GM13977 (cell line): Measurements from ENCODE around the gene PODXL2.

Experiments used
- DNase-seq: peaks from one replicate; pipeline ENCODE4 v3.0.0; 2012; ENCODE audit warnings: low spot score
- in situ Hi-C: fragments of 300-500 bp; cut with MboI; formaldehyde crosslinking; loops from one replicate; pipeline ENCODE4 v1.12.0; 2022; ENCODE audit warnings: low sequenced_read_pairs, low pct_unique_long_range_greater_than_20kb, mixed read lengths, inconsistent platforms; ENCODE audit not compliant: unreplicated experiment
- TF ChIP-seq, protein P1 (sequence below): IDR thresholded peaks from 2 replicates; pipeline ENCODE4 v1.5.1; 2012; ENCODE audit warnings: mild to moderate bottlenecking, control low read depth; ENCODE audit not compliant: insufficient read depth; ENCODE audit errors: extremely low read depth, missing control alignments

PODXL2 gene

DNA sequence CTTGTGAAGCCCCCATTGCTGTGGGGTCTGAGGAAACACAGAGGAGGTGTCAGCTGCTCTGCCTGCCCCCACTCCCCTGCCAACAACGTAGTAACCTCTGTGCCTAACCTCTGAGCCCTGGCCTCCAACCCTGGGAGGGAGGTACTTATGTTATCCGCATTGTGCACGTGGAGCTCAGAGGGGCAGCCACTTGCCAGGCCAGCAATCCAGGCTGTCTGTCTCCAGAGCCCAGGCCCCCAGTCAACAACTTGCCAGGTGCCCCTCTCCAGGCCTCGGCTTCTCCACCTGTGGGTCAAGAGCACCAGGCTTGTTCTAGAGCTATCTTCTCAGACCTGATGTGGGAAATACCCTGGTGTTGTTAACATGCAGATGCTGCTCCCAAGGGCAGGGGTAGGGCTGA, 41.1 kb upstream of the PODXL2 start:
- DNase-seq, result no peak
- TF ChIP-seq, protein P1, sequence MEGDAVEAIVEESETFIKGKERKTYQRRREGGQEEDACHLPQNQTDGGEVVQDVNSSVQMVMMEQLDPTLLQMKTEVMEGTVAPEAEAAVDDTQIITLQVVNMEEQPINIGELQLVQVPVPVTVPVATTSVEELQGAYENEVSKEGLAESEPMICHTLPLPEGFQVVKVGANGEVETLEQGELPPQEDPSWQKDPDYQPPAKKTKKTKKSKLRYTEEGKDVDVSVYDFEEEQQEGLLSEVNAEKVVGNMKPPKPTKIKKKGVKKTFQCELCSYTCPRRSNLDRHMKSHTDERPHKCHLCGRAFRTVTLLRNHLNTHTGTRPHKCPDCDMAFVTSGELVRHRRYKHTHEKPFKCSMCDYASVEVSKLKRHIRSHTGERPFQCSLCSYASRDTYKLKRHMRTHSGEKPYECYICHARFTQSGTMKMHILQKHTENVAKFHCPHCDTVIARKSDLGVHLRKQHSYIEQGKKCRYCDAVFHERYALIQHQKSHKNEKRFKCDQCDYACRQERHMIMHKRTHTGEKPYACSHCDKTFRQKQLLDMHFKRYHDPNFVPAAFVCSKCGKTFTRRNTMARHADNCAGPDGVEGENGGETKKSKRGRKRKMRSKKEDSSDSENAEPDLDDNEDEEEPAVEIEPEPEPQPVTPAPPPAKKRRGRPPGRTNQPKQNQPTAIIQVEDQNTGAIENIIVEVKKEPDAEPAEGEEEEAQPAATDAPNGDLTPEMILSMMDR, result no peak
- in situ Hi-C loops, result no loop called here

DNA sequence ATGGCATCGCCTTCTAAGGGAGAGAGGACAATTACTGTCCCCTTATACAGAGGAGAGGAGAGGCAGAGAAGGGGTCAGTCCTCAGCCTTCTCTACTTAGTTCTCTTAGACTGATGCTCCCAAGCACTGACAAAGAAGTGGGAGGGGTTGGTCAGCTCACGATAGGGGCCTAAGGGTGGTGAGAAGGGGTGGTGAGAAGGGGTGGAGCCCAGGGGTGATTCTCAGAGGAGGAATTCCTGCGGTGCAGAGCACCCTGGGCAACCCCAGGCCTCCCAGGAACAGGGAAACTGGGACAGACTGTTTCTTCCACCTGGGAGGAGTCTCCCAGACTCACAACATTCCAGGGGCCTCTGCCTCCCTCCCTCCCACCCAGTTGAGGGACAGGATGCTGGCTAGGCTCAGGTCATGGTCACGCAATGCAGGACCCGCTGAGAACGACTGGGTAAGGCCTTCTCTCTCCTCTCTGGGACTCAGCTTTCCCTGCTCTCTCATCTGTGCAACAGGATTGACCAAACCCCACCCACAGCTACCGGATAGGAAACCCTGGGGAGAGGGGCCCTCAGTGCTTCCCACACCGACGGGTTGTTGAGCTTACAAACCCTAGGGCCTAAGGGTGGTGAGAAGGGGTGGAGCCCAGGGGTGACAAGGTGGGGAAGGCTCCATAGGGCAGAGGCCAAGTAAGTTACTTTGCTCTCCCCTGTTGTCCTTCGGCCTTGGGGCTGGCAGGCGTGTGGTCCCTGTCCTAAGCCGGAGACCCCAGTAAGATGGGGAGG, 40.0 kb upstream of the PODXL2 start:
- no peak for DNase-seq
- in situ Hi-C loops, result no loop called here
- TF ChIP-seq, protein P1, result no peak

DNA sequence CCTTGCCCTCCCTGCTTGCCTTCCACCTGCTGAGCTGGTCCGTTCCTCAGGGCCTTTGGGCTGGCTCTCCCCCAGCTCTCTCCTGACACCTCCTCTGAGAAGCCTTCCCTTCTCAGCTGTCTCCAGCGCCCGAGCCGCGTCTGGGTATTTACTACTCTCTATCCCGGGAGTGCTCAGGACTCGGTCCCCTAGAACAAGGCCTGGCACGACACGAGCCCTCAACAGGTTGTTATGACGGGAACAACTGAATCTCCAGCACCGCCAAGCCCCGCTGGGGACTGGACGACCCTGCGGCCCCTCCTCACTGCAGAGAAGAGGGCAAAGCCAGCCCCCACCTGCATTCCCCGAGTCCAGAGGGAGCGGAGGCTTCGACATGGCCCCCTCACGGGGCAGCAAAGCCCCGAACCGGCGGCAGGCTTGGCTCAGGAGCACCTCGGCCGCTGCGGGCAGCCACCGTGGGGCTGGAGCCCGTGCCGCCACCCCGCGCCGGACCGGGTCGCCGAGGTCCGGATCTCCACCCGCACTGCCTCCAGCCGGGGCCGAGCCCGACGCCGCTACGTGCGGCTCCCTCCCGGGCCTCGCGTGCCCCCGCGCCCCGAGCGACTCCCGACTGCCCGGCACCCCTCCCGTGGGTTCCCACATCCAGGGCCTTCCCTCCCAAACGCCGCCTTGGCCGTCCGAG, 39.2 kb upstream of the PODXL2 start:
- TF ChIP-seq, protein P1, result no peak
- DNase-seq, result no peak
- in situ Hi-C loops, result no loop called here

- in situ Hi-C loops, result no loop called here
- DNase-seq, result peak; percentile 74
- TF ChIP-seq, protein P1, result no peak
Measured at GRCh38 chr3:127590282-127590592, 38.7 kb upstream of the PODXL2 start.

DNA sequence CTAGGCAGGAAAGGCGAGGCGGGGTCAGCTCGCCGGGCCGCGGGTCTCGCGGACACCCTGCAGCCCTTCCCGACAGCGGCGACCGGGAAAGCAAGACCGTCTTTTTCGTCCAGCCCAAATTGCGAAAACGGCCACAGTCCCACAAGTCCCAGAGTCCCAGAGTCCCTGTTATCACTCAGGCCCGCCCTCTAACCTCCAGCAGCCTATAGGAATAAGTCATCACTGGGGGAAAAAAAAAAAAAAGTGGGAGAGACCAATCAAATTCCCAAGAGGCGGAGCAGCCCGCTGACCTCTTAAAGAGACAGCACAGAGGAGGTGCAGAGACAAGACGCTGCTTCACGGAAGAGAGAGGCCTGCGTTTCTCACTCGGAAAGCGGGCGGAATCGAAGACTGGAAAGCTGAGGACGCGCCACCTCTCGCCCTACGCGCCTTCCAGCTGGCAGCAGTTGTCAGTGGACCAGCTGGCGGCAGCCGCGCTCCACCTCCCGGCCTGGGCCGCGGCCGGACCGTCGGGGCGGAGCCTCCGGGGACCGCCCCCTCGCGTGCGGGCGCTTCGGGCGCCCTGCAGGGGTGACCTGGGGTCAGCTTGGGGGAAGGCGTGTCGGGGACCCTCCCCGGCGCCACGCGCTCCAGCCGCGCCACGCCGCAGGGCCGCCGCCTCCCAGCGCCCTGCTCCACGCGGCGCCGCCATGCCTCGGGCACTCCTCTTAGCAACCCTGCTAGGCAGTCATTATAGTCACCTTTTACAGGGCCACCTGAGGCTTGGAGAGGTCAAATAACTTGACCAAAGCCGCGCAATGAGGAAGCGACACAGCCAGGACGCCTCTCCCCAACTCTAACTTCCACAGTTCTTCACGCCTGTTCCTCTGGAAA, 38.2 kb upstream of the PODXL2 start, which contains the start of gene TPRA1:
Gene TPRA1 (minus strand): TSS at position 141 of the 873 bp plus-strand sequence. CDS start 10,587 bp downstream, outside the sequence.
- peak; percentile 99 for DNase-seq
- in situ Hi-C loops, result no loop called here
- TF ChIP-seq, protein P1, result peak; percentile 59

GRCh38 chr3:127593178-127593577, 35.8 kb upstream of the PODXL2 start:
- in situ Hi-C loops, result no loop called here
- TF ChIP-seq, protein P1, result no peak
- DNase-seq, result no peak
